Mucosa of rectum (tissue), 2 donors: ENCODE data around the gene PRKCA.
"Not testable (repeated sequence)": the region's sequence is repeated elsewhere in the genome, so short reads cannot be mapped to it uniquely, and the experiment has no call there.

ENCODE experiments used
- H3K27ac ChIP-seq, 2 donors: one replicate each; pipeline ENCODE4 v1.7.0; 2013; ENCODE audit warnings: inconsistent platforms in 2 of 2, low read depth in 2 of 2, low read length in 2 of 2
- H3K27me3 ChIP-seq, 2 donors: one replicate each; pipeline ENCODE4 v1.7.0; 2013; ENCODE audit warnings: low read length in 2 of 2; ENCODE audit not compliant: control insufficient read depth in 2 of 2, insufficient read depth in 2 of 2
- H3K36me3 ChIP-seq, 2 donors: one replicate each; pipeline ENCODE4 v1.7.0; 2013; ENCODE audit warnings: low read length in 2 of 2; ENCODE audit not compliant: control insufficient read depth in 2 of 2, insufficient read depth in 2 of 2
- H3K4me1 ChIP-seq, 2 donors: one replicate each; pipeline ENCODE4 v1.7.0; 2013; ENCODE audit warnings: low read length in 2 of 2, mild to moderate bottlenecking in 1 of 2; ENCODE audit not compliant: control insufficient read depth in 2 of 2, insufficient read depth in 2 of 2
- H3K4me3 ChIP-seq, 2 donors: one replicate each; pipeline ENCODE4 v1.7.0; 2013; ENCODE audit warnings: low read length in 2 of 2
- H3K9ac ChIP-seq, 2 donors: one replicate each; pipeline ENCODE4 v1.7.0; 2013; ENCODE audit warnings: low read length in 2 of 2, low read depth in 1 of 2, mild to moderate bottlenecking in 1 of 2
- H3K9me3 ChIP-seq, 2 donors: one replicate each; pipeline ENCODE4 v1.7.0; 2013; ENCODE audit warnings: low read length in 2 of 2; ENCODE audit not compliant: control insufficient read depth in 2 of 2
- donor health status: healthy.
- donor health status: Normal muscosa, but diverticular disease.

PRKCA gene

GRCh38 chr17:66339561-66339960, 37.1 kb downstream of the PRKCA start:
- Histone ChIP-seq H3K27ac (no peak overlapping the region), H3K9me3 (no peaks in the 10 kb centered on the region), H3K27me3 (no peaks in the 10 kb centered on the region), H3K9ac (no peak overlapping the region), H3K36me3 (no peaks in the 10 kb centered on the region), H3K4me1 (no peaks in the 10 kb centered on the region), H3K4me3 (no peak overlapping the region)

GRCh38 chr17:66340720-66341119, 38.3 kb downstream of the PRKCA start:
- Histone ChIP-seq H3K4me3 (no peak overlapping the region), H3K4me1 (no peaks in the 10 kb centered on the region), H3K27ac (no peak overlapping the region), H3K9ac (no peak overlapping the region), H3K9me3 (no peaks in the 10 kb centered on the region), H3K27me3 (no peaks in the 10 kb centered on the region), H3K36me3 (no peaks in the 10 kb centered on the region)

GRCh38 chr17:66341462-66341861, 39.0 kb downstream of the PRKCA start:
- Histone ChIP-seq H3K27ac (no peak overlapping the region), H3K4me3 (no peak overlapping the region), H3K9me3 (no peaks in the 10 kb centered on the region), H3K27me3 (no peaks in the 10 kb centered on the region), H3K4me1 (no peaks in the 10 kb centered on the region), H3K36me3 (no peaks in the 10 kb centered on the region), H3K9ac (no peak overlapping the region)

- H3K9me3 ChIP-seq, H3K27me3 ChIP-seq, H3K4me1 ChIP-seq, H3K27ac ChIP-seq, H3K9ac ChIP-seq, H3K36me3 ChIP-seq, H3K4me3 ChIP-seq: not testable (repeated sequence)
Measured at GRCh38 chr17:66342263-66342662, 39.9 kb downstream of the PRKCA start.

- no peak overlapping the region for H3K27ac ChIP-seq
- peaks cover 2 to 15% of the 10 kb centered on the region in 2 donors for H3K4me1 ChIP-seq
- no peaks in the 10 kb centered on the region for H3K27me3 ChIP-seq
- H3K36me3 ChIP-seq = no peaks in the 10 kb centered on the region
- no peak overlapping the region for H3K4me3 ChIP-seq
- H3K9ac ChIP-seq = no peak overlapping the region
- no peaks in the 10 kb centered on the region for H3K9me3 ChIP-seq
Measured at GRCh38 chr17:66343531-66344078, 41.2 kb downstream of the PRKCA start.

- H3K9me3 ChIP-seq = no peaks in the 10 kb centered on the region
Measured at GRCh38 chr17:66344473-66344872, 42.1 kb downstream of the PRKCA start.

GRCh38 chr17:66345264-66345663, 42.9 kb downstream of the PRKCA start:
- Histone ChIP-seq H3K4me3 (no peak overlapping the region), H3K4me1 (peaks cover 9 to 28% of the 10 kb centered on the region in 2 donors), H3K36me3 (no peaks in the 10 kb centered on the region), H3K9ac (no peak overlapping the region), H3K9me3 (no peaks in the 10 kb centered on the region), H3K27me3 (no peaks in the 10 kb centered on the region), H3K27ac (no peak overlapping the region)

More at GRCh38 chr17:66344473-66344872, 42.1 kb downstream of the PRKCA start:
- Histone ChIP-seq H3K27me3 (no peaks in the 10 kb centered on the region), H3K36me3 (no peaks in the 10 kb centered on the region), H3K27ac (no peak overlapping the region), H3K9ac (no peak overlapping the region), H3K4me1 (peaks cover 6 to 23% of the 10 kb centered on the region in 2 donors), H3K4me3 (no peak overlapping the region)

GRCh38 chr17:66345949-66346638, 43.7 kb downstream of the PRKCA start:
- H3K27me3 ChIP-seq, H3K4me3 ChIP-seq, H3K9me3 ChIP-seq, H3K27ac ChIP-seq, H3K9ac ChIP-seq, H3K36me3 ChIP-seq: not testable (repeated sequence)
- peaks cover 17 to 37% of the 10 kb centered on the region in 2 donors for H3K4me1 ChIP-seq

- peak overlapping the region in 1 of 2 donors; percentile 56 for H3K27ac ChIP-seq
Measured at GRCh38 chr17:66347661-66348514, 45.5 kb downstream of the PRKCA start.

GRCh38 chr17:66348584-66349165, 46.3 kb downstream of the PRKCA start:
- H3K27ac ChIP-seq = peak overlapping the region; percentile 20 to 56
- H3K36me3 ChIP-seq = no peaks in the 10 kb centered on the region
- no peaks in the 10 kb centered on the region for H3K9me3 ChIP-seq
- H3K4me3 ChIP-seq = peak overlapping the region in 1 of 2 donors; percentile 38
- H3K27me3 ChIP-seq = no peaks in the 10 kb centered on the region
- H3K4me1 ChIP-seq = peaks cover 28 to 44% of the 10 kb centered on the region in 2 donors
- H3K9ac ChIP-seq = peak overlapping the region in 1 of 2 donors; percentile 11

More at GRCh38 chr17:66347661-66348514, 45.5 kb downstream of the PRKCA start:
- H3K9me3 ChIP-seq = no peaks in the 10 kb centered on the region
- no peaks in the 10 kb centered on the region for H3K27me3 ChIP-seq
- no peak overlapping the region for H3K9ac ChIP-seq
- peaks cover 28 to 43% of the 10 kb centered on the region in 2 donors for H3K4me1 ChIP-seq
- H3K36me3 ChIP-seq = no peaks in the 10 kb centered on the region
- H3K4me3 ChIP-seq = peak overlapping the region; percentile 38 to 46
